Astrocyte (in vitro differentiated cells and primary cell): ENCODE data around the gene FAM184B. TPM values are rescaled to one million over a fixed set of nuclear protein-coding genes. Genes with fewer than 3 reads are reported as not detected.

ENCODE experiments used
- DNase-seq: peaks from one replicate; pipeline ENCODE4 v3.0.0-alpha.2; 2010; ENCODE audit warnings: low read depth
- FAIRE-seq: peaks from 2 replicates; lab custom pipeline; 2011; peaks lifted over from hg19 to GRCh38; lab: Jason Lieb, UNC
- H2AFZ ChIP-seq: 2 replicates; pipeline ENCODE4 v1.6.0; 2012; ENCODE audit warnings: low read depth, low read length, inconsistent platforms
- H3K27ac ChIP-seq: 2 replicates; pipeline ENCODE4 v1.5.1; 2011; ENCODE audit warnings: low read depth, low read length, inconsistent platforms
- H3K27me3 ChIP-seq: 2 replicates; pipeline ENCODE4 v1.6.0; 2011; ENCODE audit warnings: low read length, inconsistent platforms; ENCODE audit not compliant: insufficient read depth
- H3K36me3 ChIP-seq: 2 replicates; pipeline ENCODE4 v1.5.1; 2011; ENCODE audit warnings: low read length, inconsistent platforms; ENCODE audit not compliant: insufficient read depth
- H3K4me1 ChIP-seq: 2 replicates; pipeline ENCODE4 v1.5.1; 2011; ENCODE audit warnings: low read length, inconsistent platforms; ENCODE audit not compliant: insufficient read depth
- H3K4me2 ChIP-seq: 2 replicates; pipeline ENCODE4 v1.6.0; 2012; ENCODE audit warnings: low read length, inconsistent platforms
- H3K4me3 ChIP-seq: 2 replicates; pipeline ENCODE4 v1.5.1; 2011; ENCODE audit warnings: low read depth, mild to moderate bottlenecking, low read length, inconsistent platforms; ENCODE audit not compliant: insufficient read depth
- H3K79me2 ChIP-seq: 2 replicates; pipeline ENCODE4 v1.6.0; 2012; ENCODE audit warnings: mild to moderate bottlenecking, low read length, inconsistent platforms; ENCODE audit not compliant: insufficient read depth
- H3K9ac ChIP-seq: 2 replicates; pipeline ENCODE4 v1.6.0; 2012; ENCODE audit warnings: mild to moderate bottlenecking, low read length, inconsistent platforms
- H3K9me3 ChIP-seq: 2 replicates; pipeline ENCODE4 v1.5.1; 2012; ENCODE audit warnings: low read depth, mild to moderate bottlenecking, low read length, inconsistent platforms; ENCODE audit not compliant: insufficient read depth
- H4K20me1 ChIP-seq: 2 replicates; pipeline ENCODE4 v1.6.0; 2012; ENCODE audit warnings: low read length, inconsistent platforms; ENCODE audit not compliant: insufficient read depth
- H3K27ac Mint-ChIP-seq: one replicate; pipeline ENCODE4 v1.8.0; 2021; ENCODE audit warnings: mild to moderate bottlenecking, mixed read lengths; ENCODE audit not compliant: unreplicated experiment
- H3K27me3 Mint-ChIP-seq: one replicate; pipeline ENCODE4 v1.8.0; 2021; ENCODE audit warnings: low read depth, mixed read lengths; ENCODE audit not compliant: unreplicated experiment
- H3K36me3 Mint-ChIP-seq: one replicate; pipeline ENCODE4 v1.8.0; 2021; ENCODE audit warnings: low read depth, mixed read lengths; ENCODE audit not compliant: unreplicated experiment
- H3K4me1 Mint-ChIP-seq: one replicate; pipeline ENCODE4 v1.8.0; 2021; ENCODE audit warnings: low read depth, mixed read lengths; ENCODE audit not compliant: unreplicated experiment
- H3K4me3 Mint-ChIP-seq: one replicate; pipeline ENCODE4 v1.8.0; 2021; ENCODE audit warnings: mild to moderate bottlenecking, moderate library complexity, mixed read lengths; ENCODE audit not compliant: unreplicated experiment
- H3K9me3 Mint-ChIP-seq: one replicate; pipeline ENCODE4 v1.8.0; 2021; ENCODE audit warnings: mild to moderate bottlenecking, mixed read lengths; ENCODE audit not compliant: unreplicated experiment
- CTCF ChIP-seq: IDR thresholded peaks from 2 replicates; pipeline ENCODE4 v1.5.1; 2011; ENCODE audit warnings: low read depth, mild to moderate bottlenecking, inconsistent platforms, low read length, moderate library complexity; ENCODE audit not compliant: insufficient read depth
- EZH2 ChIP-seq: IDR thresholded peaks from 2 replicates; pipeline ENCODE4 v1.6.1; 2012; ENCODE audit warnings: mild to moderate bottlenecking, low read length, inconsistent platforms; ENCODE audit not compliant: insufficient read depth
- total RNA-seq: library from RNA; stranded (reverse); gene quantifications from 2 replicates; pipeline ENCODE4 v1.2.1, GENCODE V29; 2021

The FAM184B gene
- total RNA-seq, 1 donor from 2014 or later: 0.54 TPM

DNA sequence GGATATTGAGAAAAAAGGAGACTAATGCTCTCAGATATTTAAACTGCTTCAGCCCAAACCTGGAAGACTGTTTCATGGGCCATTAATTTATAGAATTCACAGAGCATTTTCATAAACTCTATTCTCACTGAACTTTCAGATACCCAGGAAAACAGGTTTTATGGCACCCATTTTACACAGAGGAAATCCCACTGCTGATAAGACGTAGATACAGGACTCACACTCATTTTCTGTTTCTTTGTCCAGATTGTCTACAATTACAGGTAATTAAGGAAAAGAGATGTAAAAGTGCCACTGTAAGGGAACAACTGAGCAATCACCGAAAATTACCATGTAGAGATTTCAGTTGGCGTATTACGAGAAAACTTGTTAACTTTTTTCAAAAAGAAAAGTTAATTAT lies 83.3 kb downstream of the FAM184B start:
- Histone ChIP-seq H4K20me1 (no peaks in the 10 kb centered on the region), H3K79me2 (no peaks in the 10 kb centered on the region), H3K4me2 (no peak overlapping the region), H3K9me3 (no peaks in the 10 kb centered on the region), H3K4me3 (no peak overlapping the region), H3K27me3 (peaks cover 3% of the 10 kb centered on the region), H3K36me3 (no peaks in the 10 kb centered on the region), H3K27ac (no peak overlapping the region), H3K4me1 (no peaks in the 10 kb centered on the region), H3K9ac (no peak overlapping the region), H2AFZ (no peak overlapping the region)
- H3K27me3 Mint-ChIP-seq: peaks cover 7% of the 10 kb centered on the region
- H3K27ac Mint-ChIP-seq: no peak overlapping the region
- peaks cover 12% of the 10 kb centered on the region for H3K9me3 Mint-ChIP-seq
- DNase-seq: no peak
- H3K36me3 Mint-ChIP-seq: no peaks in the 10 kb centered on the region
- no peaks in the 10 kb centered on the region for H3K4me1 Mint-ChIP-seq
- FAIRE-seq: no peak
- H3K4me3 Mint-ChIP-seq: no peak overlapping the region
- TF ChIP-seq EZH2: no peak
- no peak for TF ChIP-seq CTCF

DNA sequence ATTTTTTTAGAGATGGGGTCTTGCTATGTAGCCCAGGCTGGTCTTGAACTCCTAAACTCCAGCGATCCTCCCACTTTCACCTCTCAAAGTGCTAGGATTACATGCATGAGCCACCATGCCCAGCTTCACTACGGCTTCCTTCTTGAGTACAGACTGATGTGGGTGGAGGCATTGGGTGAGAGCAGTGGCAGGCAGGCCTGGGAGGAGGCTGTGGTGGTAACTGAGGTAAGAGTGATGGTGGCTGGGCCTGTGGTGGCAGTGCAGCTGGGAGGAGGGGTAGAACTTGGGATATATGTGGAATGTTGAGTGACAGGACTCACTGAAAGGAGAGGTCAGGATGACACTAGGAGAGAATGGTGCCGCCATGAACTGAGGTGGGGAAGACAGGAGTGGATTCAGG lies 86.1 kb downstream of the FAM184B start:
- no peaks in the 10 kb centered on the region for H3K4me1 ChIP-seq
- FAIRE-seq: no peak
- no peak overlapping the region for H3K4me3 Mint-ChIP-seq

More for the DNA sequence above, 86.1 kb downstream of the FAM184B start:
- Mint-ChIP-seq H3K4me1 (no peaks in the 10 kb centered on the region), H3K9me3 (peaks cover 12% of the 10 kb centered on the region), H3K27ac (no peak overlapping the region), H3K27me3 (peaks cover 7% of the 10 kb centered on the region), H3K36me3 (no peaks in the 10 kb centered on the region)
- TF ChIP-seq EZH2: no peak
- no peak for TF ChIP-seq CTCF
- Histone ChIP-seq H3K27me3 (peaks cover 3% of the 10 kb centered on the region), H3K27ac (no peak overlapping the region), H3K79me2 (no peaks in the 10 kb centered on the region), H3K4me3 (no peak overlapping the region), H2AFZ (no peak overlapping the region), H3K9ac (no peak overlapping the region), H3K36me3 (no peaks in the 10 kb centered on the region), H3K9me3 (no peaks in the 10 kb centered on the region), H3K4me2 (no peak overlapping the region), H4K20me1 (no peaks in the 10 kb centered on the region)
- DNase-seq: no peak
